Inflammatory macrophage (primary cell): ENCODE results near the gene ZNF554.

ENCODE experiments used
- DNase-seq, 2 donors: peaks; one replicate each; pipeline ENCODE4 v3.0.0-alpha.2; 2020 to 2022
- total RNA-seq, 18 experiments: gene quantifications; one replicate each; lab custom pipeline; 2026; ENCODE audit warnings: mixed read lengths in 6 of 18, inconsistent platforms in 2 of 18; lab: John Stamatoyannopoulos, UW

Gene ZNF554
- 0.15 to 4.1 (median 1.5) reads per million in 18 experiments for total RNA-seq

DNA sequence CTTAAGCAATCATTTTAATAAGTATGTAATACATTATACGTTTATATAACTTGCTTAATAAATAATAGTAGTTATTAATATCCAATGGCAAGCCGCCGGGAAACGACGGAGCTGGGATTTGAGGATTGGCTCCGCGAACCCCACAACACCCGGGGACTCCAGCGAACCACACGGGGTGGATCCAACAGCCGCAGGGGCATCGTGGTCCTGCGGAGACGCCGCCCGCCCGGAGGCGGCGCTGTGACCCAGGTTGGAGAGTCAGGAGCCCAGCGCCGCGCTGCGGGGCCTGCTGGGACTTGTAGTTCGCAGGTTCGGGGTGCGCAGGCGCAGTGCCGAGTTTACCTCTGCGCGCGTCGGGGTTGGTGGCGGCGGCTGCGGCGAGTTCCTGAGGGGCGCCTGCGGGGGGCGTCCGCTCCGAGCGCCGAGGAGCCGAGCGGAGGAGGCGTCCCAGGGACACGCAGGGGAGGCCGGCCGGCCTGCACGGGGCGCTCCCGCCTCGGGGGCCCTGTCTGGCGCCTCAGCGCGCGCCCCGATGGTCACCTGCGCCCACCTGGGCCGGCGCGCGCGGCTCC lies at the start of gene ZNF554:
ZNF554 (plus strand) TSS at position 329 of the 572 bp plus-strand sequence; CDS start at position 533, 204 bp downstream.
- peak; percentile 96 to 99 for DNase-seq

DNA sequence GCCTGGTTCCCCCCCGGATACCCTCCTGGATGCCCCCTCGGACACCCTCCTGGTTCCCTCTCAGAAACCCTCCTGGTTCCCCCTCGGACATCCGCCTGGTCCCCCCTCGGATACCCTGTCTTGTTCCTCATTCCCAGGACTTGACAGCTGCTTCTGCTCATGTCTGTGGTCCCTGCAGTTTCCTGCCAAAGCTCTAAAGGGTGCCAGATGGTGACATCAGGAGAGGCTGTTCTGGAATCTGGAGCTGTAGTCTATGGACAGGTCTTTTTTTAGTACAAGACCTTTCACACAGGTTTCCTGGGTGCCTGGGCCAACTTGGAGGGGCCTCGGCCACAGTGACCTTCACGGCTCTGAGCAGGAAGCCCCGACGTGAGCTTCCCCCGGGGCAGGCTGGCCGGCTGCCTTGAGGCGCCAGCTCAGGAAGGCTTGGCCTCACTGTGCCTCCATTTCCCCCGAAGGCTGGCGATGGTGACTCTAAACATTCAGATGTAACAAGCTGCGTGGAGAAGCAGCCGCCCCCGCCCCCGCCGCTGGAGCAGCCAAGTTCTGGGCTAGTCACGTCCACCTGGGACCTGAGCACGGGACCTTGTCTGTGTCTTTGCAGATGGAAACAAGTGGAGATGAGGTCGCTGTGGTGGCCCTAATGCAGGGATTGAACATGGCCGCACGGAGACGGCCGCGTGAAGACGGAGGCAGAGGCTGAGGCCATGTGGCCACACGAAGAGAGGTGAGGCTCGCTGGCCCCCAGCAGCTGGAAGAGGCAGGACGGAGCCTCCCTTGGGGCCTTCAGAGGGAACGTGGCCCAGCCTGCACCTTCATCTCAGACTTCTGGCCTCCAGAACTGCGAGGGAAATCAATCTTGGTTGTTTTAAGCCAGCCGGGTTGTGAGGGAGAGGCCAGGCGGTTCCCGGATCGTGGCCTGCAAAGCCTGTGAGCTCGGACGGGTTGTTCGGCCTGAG lies 49.3 kb upstream of the ZNF554 start:
- peak; percentile 36 to 62 for DNase-seq

DNA sequence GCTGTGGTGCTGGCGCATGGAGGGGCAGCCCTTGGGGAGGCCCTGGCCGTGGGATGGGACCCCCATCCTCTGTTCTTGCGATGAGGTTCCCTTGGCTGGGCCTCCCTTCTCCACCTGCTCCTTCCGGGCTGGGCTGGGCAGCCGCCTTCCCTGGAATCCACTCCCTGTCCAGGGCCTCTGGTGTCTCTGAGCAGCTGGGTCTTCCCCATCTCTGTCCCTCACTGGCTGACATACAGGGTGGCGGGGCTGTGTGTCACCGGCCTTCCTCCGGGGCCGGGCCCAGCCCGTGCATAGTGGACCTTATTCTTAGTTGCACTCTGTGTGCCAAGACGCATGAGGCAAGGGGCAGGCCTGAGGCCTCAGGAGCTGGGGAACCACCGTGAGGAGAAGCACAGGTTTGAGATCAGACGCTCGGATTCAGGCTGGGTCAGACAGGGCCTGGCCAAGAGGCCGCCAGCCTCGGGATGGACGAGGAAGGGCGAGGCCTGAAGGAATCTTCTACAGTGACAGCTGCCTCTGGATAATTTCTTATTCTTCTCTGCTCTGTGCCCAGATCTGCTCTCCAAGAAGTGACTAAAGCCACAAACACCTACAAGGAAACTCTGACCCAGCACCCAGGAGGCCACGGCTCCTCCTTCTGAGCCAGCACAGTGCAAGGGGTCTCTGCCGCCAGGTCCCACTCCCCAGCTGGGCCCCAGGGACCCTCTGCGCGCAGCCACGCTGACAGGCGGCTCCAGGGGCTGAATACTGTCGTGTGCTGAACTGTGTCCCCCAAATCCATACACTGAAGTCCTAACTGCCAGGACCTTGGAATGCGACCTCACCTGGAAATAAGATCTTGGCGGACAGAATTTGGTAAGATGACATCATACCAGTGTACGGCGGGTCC lies 47.6 kb upstream of the ZNF554 start:
- no peak for DNase-seq

DNA sequence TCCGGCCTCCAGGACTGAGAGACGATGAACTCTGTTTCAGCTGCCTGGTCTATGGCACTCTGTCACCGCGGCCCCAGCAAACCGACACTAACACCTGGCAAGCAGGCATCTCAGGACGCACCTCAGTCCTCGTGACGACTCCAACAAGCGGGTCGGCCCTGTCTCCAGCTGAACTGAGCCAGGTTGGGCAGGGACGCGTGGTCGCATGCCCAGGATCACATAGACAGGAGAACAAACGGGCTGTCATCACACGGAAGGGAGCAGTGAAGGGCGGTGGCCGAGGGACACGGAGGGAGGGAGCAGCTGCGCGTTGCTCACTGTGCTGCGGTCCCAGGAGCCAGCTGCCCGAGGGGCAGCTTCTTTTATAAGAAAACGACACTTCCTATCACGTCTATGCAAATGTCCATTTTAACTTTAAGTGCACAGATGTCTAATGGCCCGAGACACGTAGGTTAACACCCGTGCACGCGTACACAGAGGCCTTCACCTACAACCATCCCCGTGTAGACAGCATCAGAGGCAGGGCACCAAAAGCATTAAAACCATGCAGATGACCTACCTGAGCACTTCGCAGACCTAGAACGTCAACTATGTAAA lies 45.5 kb upstream of the ZNF554 start:
- no peak for DNase-seq

GRCh38 chr19:2774953-2775555 lies 44.6 kb upstream of the ZNF554 start:
- peak; percentile 89 to 96 for DNase-seq

- DNase-seq: peak; percentile 86 to 92
Measured at GRCh38 chr19:2775556-2776430, 43.9 kb upstream of the ZNF554 start.

DNA sequence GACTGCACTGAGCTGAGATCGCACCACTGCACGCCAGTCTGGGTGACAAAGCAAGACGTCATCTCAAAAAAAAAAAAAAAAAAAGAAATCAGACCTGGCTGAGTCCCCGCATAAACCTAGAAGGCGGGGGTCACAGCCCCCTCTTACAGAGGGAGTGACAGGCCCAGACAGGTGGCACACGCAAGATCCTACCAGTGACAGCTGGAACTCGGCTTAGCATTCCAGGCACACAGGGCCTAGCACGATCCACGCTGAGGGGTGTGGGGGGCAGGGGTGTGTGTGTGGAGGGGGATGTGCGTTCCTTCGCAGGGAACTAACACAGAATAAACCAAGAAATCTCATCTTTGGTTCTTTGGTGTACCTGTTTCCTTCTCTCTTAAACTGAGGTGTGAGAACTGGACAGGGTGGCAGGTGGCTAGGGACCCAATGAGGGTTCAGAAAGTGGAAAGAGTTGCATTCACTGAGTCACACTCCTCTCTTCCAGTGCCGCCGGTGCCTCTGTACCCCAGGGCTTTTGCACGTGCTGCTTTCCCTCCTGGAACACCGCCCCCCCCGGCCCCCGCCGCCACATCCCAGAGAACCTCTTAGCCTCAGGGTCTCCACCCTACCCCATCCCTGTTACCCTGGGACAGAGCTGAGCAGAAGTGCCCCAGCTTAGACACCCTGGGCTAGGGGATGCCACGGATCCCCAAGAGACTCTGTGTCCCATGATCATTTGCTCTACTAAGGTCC lies 41.5 kb upstream of the ZNF554 start:
- DNase-seq: no peak

- DNase-seq: no peak
Measured at GRCh38 chr19:2779121-2779740, 40.4 kb upstream of the ZNF554 start.

GRCh38 chr19:2780284-2780683 lies 39.4 kb upstream of the ZNF554 start:
- no peak for DNase-seq

DNA sequence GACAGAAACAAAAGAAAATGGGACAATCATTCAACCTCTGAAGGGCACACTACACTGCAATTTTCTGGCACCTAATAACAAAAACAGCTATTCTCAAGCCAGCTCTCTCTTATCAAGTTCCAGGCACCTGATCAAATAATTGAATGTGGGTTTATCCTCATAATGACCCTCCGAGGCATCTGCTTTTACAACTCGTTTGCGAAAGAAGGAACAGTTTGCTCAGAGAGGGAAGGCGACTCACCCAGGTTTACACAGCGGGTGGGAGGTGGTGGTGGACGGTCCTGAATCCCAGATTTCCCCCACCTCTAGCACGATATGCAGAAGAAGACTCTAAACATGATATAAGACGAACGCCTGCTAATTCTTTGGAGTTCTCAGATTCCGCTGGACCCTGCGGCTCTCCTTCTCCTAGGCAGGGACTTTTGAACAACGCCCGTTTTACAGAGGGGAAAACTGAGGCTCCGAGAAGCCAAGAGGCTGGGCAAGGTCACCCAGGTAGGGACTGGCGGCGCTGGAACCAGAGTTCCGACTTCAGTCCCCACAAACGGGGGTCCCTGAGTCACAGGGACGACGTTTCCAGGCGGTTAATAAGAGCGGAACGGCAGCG lies 37.2 kb upstream of the ZNF554 start:
- DNase-seq: peak; percentile 12 to 18

DNA sequence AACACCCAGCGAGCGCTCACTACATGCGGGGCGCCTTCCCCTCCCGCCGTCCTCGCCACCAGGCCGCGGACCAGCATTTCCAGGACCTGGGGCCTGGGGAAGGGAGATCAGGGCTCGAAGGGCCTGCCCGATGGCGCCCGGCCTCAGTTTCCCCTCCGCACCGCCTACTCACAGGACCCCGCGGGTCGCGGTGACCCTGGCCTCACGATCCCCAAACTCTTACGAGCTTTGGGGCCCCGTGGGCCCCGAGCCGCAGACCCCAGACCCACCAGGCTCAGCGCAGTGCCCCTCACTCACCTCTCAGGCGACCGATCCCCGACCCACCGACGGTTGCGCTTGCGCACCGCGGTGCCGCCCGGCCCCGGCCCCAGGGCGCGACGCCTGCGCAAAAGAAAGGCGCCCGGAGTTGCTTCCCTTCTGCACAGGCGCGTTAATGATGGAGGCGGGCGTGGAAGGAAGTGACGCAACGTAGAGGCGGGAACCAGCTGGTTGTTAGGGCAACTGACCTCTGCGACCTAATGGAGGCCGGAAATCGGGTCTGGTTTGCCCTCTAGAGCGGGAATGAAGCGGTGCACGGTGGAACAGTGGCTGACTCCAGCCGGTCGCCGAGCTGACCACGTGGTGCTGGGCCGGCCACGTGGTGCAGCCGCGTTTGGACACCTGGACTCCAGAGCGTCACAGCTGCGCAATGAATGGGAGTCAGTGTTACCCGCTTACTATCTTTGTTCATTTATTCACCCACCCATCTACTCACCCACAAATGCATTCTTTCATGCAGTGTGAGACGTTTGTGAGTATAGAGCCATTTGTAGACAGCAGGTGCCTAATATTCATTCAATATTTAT lies 36.5 kb upstream of the ZNF554 start, which contains the start of gene SGTA:
SGTA (minus strand) TSS at position 338 of the 845 bp plus-strand sequence. CDS start 14,205 bp downstream, outside the sequence.
- DNase-seq: peak; percentile 100

- DNase-seq: no peak
Measured at GRCh38 chr19:2783781-2784145, 35.9 kb upstream of the ZNF554 start.

GRCh38 chr19:2785244-2785997 lies 34.2 kb upstream of the ZNF554 start, which contains the start of gene THOP1:
Gene THOP1, plus strand, starts transcription at chr19:2785503. Its CDS starts 160 bp downstream, at chr19:2785663.
- peak; percentile 99 to 100 for DNase-seq

DNA sequence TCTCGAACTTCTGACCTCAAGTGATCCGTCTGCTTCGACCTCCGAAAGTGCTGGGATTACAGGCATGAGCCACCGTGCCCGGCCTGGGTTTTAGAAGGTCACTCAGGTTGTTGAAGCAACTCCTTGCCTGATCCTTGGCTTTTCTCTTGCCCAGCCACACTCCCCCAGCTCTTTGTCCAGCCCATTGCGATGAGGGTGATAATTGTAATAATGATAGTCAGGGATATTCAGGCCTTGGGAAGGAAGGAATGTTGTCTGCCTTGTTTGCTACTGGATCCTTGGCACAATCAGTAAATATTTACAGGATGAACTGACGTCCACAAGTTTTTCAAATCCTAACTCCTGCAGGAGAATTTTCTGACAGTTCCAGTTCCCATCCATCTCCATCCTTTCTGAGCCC lies 32.6 kb upstream of the ZNF554 start:
- DNase-seq: no peak

DNA sequence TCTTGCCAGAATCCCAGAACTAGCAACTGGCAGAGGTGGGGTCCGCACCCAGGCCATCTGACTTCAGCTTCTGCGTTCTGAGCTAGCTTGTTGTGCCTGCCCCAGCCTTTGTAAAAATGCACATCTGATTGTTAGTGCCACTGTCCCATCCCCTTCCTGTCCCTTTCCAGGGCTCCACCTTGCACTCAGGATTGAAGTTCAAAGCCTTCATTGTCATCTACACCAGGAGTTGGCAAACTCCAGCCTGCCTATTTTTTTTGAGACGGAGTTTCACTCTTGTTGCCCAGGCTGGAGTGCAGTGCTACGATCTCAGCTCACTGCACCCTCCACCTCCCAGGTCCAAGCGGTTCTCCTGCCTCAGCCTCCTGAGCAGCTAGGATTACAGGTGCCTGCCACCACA lies 31.4 kb upstream of the ZNF554 start:
- no peak for DNase-seq

DNA sequence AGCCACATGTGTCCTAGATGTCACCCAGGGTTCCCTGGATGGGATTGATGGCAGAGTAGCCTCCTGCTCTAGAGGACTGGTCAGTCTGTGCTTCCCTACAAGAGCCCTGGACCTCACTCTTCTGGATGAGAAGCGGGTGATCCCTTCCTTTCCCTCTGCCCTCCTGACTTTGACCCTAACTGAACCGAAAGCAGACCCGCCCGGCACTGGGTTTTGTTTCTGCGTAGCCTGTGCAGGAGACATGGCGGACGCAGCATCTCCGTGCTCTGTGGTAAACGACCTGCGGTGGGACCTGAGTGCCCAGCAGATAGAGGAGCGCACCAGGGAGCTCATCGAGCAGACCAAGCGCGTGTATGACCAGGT lies 29.5 kb upstream of the ZNF554 start:
- no peak for DNase-seq

DNA sequence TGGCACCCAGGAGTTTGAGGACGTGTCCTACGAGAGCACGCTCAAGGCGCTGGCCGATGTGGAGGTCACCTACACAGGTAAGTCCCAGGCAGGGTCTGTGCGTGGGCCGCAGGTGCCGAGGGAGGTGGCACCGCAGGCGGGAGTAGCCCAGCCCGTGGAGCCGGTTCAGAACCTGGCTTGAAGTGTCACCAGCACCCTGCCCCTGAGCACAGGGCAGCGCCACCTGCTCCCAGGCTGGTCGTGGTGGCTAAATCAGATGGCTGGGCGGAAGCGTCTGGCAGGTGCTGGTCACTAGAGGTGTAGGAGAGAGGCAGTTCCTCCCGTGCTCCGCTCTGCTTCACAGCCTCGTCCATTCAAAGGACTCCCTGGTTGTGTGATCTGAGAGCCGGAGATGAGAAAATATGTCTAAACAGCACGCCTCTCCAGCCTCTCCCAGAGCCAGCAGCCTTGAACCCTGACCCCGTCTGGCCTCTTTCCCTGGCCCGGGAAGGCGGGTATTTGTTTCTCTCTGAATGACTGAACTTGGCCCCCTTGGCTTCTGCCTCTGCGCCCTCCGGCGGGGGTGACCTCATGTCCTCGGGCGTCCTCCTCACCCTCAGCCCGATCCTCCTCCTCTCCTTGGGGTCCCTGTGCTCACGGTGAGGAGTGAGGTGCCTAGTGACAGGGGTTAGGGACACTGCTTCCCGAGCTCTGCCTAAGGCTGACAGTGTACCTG lies 29.0 kb upstream of the ZNF554 start:
- no peak for DNase-seq
